HEK293 (cell line): ENCODE results near the gene CDK2AP2.
"Not testable (repeated sequence)": the region's sequence is repeated elsewhere in the genome, so short reads cannot be mapped to it uniquely, and the experiment has no call there.

Source experiments
- CTCF ChIA-PET: fragments of 350-600 bp; formaldehyde crosslinking; extraction: SDS; loops from one replicate; lab custom pipeline; 2021; ENCODE audit warnings: antibody characterized with exemption; lab: Yijun Ruan, JAX
- POLR2A ChIA-PET: fragments of 300-600 bp; formaldehyde crosslinking; extraction: SDS; loops from one replicate; lab custom pipeline; 2020; ENCODE audit warnings: antibody characterized with exemption, inconsistent platforms; lab: Yijun Ruan, JAX
- H3K27ac ChIP-seq: fragments of 200-500 bp; sonication (Bioruptor generic); 2 replicates; pipeline ENCODE4 v1.5.1; 2014; ENCODE audit warnings: low read depth, low read length, control low read depth, inconsistent platforms; ENCODE audit errors: extremely low read depth
- H3K36me3 ChIP-seq, 2 experiments: fragments of 200-500 bp in 1 of 2; sonication (Bioruptor generic) in 1 of 2; 1 replicate in 1 of 2; 2 replicates in 1 of 2; pipeline ENCODE4 v1.5.1; 2014 to 2017; ENCODE audit warnings: inconsistent platforms in 2 of 2, low read length in 2 of 2; ENCODE audit not compliant: control insufficient read depth in 2 of 2, insufficient read depth in 1 of 2
- H3K4me1 ChIP-seq: fragments of 200-500 bp; sonication (Bioruptor generic); 2 replicates; pipeline ENCODE4 v1.5.1; 2014; ENCODE audit warnings: mild to moderate bottlenecking, low read length, inconsistent platforms; ENCODE audit not compliant: control insufficient read depth, insufficient read depth
- H3K4me3 ChIP-seq: 2 replicates; pipeline ENCODE4 v1.5.1; 2011; ENCODE audit warnings: low read depth, mild to moderate bottlenecking, control low read depth, low read length, moderate library complexity
- H3K9me3 ChIP-seq: fragments of 200-500 bp; sonication (Bioruptor generic); 2 replicates; pipeline ENCODE4 v1.5.1; 2014; ENCODE audit warnings: low read depth, low read length, inconsistent platforms; ENCODE audit not compliant: control insufficient read depth, insufficient read depth
- PRDM10 ChIP-seq: fragments of 450-650 bp; formaldehyde crosslinking; IDR thresholded peaks from 2 replicates; pipeline ENCODE4 v1.5.1; 2016; ENCODE audit warnings: missing biosample characterization, missing genetic modification characterization
- SETDB1 ChIP-seq: IDR thresholded peaks from one replicate; pipeline ENCODE4 v1.6.1; 2017; ENCODE audit warnings: mild to moderate bottlenecking, low read length, moderate library complexity, mixed read lengths; ENCODE audit not compliant: insufficient read length
- TRIM28 ChIP-seq: IDR thresholded peaks from 2 replicates; pipeline ENCODE4 v1.6.1; 2011; ENCODE audit warnings: low read length, control low read depth, borderline replicate concordance
- ZNF10 ChIP-seq: fragments of 450-650 bp; formaldehyde crosslinking; IDR thresholded peaks from 2 replicates; pipeline ENCODE4 v1.5.1; 2017; ENCODE audit warnings: missing biosample characterization, missing genetic modification characterization
- ZNF585B ChIP-seq: fragments of 450-650 bp; formaldehyde crosslinking; IDR thresholded peaks from 2 replicates; pipeline ENCODE4 v1.5.1; 2016; ENCODE audit warnings: missing biosample characterization, missing genetic modification characterization
- ZSCAN5A ChIP-seq: fragments of 450-650 bp; formaldehyde crosslinking; IDR thresholded peaks from 2 replicates; pipeline ENCODE4 v1.5.1; 2016; ENCODE audit warnings: missing biosample characterization, missing genetic modification characterization
- TF ChIP-seq, protein P1 (sequence below): fragments of 450-650 bp; formaldehyde crosslinking; IDR thresholded peaks from 2 replicates; pipeline ENCODE4 v1.5.1; 2017; ENCODE audit warnings: missing biosample characterization, missing genetic modification characterization
- TF ChIP-seq, protein P2 (sequence below): fragments of 450-650 bp; formaldehyde crosslinking; IDR thresholded peaks from 2 replicates; pipeline ENCODE4 v1.5.1; 2017; ENCODE audit warnings: missing biosample characterization, missing genetic modification characterization

Gene CDK2AP2

GRCh38 chr11:67507864-67508485, at the start of gene CDK2AP2 (continued):
- TF ChIP-seq PRDM10 (peak; percentile 92), ZSCAN5A (tag by site-specific recombination) (0 out of 2 replicates have a peak, but pooled peaks have one; percentile 86)
- TF ChIP-seq, protein P1, sequence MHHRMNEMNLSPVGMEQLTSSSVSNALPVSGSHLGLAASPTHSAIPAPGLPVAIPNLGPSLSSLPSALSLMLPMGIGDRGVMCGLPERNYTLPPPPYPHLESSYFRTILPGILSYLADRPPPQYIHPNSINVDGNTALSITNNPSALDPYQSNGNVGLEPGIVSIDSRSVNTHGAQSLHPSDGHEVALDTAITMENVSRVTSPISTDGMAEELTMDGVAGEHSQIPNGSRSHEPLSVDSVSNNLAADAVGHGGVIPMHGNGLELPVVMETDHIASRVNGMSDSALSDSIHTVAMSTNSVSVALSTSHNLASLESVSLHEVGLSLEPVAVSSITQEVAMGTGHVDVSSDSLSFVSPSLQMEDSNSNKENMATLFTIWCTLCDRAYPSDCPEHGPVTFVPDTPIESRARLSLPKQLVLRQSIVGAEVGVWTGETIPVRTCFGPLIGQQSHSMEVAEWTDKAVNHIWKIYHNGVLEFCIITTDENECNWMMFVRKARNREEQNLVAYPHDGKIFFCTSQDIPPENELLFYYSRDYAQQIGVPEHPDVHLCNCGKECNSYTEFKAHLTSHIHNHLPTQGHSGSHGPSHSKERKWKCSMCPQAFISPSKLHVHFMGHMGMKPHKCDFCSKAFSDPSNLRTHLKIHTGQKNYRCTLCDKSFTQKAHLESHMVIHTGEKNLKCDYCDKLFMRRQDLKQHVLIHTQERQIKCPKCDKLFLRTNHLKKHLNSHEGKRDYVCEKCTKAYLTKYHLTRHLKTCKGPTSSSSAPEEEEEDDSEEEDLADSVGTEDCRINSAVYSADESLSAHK (tag by site-specific recombination): 0 out of 2 replicates have a peak, but pooled peaks have one; percentile 20
- TF ChIP-seq, protein P2, sequence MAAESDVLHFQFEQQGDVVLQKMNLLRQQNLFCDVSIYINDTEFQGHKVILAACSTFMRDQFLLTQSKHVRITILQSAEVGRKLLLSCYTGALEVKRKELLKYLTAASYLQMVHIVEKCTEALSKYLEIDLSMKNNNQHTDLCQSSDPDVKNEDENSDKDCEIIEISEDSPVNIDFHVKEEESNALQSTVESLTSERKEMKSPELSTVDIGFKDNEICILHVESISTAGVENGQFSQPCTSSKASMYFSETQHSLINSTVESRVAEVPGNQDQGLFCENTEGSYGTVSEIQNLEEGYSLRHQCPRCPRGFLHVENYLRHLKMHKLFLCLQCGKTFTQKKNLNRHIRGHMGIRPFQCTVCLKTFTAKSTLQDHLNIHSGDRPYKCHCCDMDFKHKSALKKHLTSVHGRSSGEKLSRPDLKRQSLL: peak; percentile 42; the same call in 1 of the 2 replicates
- TF ChIP-seq, all 188 proteins: peak for 41

- Histone ChIP-seq H3K4me1 (no peaks in the 10 kb centered on the region), H3K4me3 (no peak overlapping the region), H3K9me3 (no peaks in the 10 kb centered on the region), H3K36me3 (no peaks in the 10 kb centered on the region), H3K27ac (no peak overlapping the region)
- ChIA-PET POLR2A (interaction anchor here (0.9 kb wide), 1 partner anchor 10 kb away, joined by 3 read pairs; no protein-coding TSS in a partner anchor), CTCF (interaction anchor here (0.7 kb wide), 1 partner anchor 285 kb away, joined by 3 read pairs; no protein-coding TSS in a partner anchor)
- peak; percentile 92 for TF ChIP-seq ZNF10
- TF ChIP-seq, protein P2: no peak
These were observed 48.3 kb upstream of the CDK2AP2 start for GRCh38 chr11:67556244-67556643.

- H3K36me3 ChIP-seq, H3K4me1 ChIP-seq, POLR2A ChIA-PET, H3K9me3 ChIP-seq, H3K27ac ChIP-seq, H3K4me3 ChIP-seq: not testable (repeated sequence)
- peak; percentile 86 for TF ChIP-seq SETDB1
- peak; percentile 76; the same call in 1 of the 2 replicates for TF ChIP-seq TRIM28
- TF ChIP-seq ZNF585B: peak; percentile 96
- CTCF ChIA-PET: interaction anchor here (1.7 kb wide), 1 partner anchor 9 kb away, joined by 4 read pairs; no protein-coding TSS in a partner anchor
These were observed 43.7 kb upstream of the CDK2AP2 start for GRCh38 chr11:67551697-67552096.
